ENCODE results near the gene CITED4.

- TF ChIP-seq EP300 (IDR thresholded peaks at IDR 0.05; ENCODE audit: low read depth) (no peak), POLR2A (IDR thresholded peaks at IDR 0.05) (no peak)
Measured at GRCh38 chr1:40853113-40853884, 8.9 kb downstream of the CITED4 start.

Measured in transverse colon (tissue), 1 donor.